ENCODE data around the gene OR13C4.
"Not testable (repeated sequence)": the region's sequence is repeated elsewhere in the genome, so short reads cannot be mapped to it uniquely, and the experiment has no call there.

OR13C4 gene

GRCh38 chr9:104527109-104527508, at the start of gene OR13C4:
Gene OR13C4 (minus strand): TSS chr9:104527209. CDS start chr9:104527209, 0 bp downstream.
- no peak for DNase-seq

GRCh38 chr9:104575456-104575855, 48.4 kb upstream of the OR13C4 start:
- DNase-seq: no peak

- no peak for DNase-seq
Measured at GRCh38 chr9:104572612-104573011, 45.6 kb upstream of the OR13C4 start.

GRCh38 chr9:104568868-104569267, 41.9 kb upstream of the OR13C4 start, which contains the start of gene OR13C8:
Gene OR13C8 (plus strand): TSS chr9:104569168. CDS start chr9:104569168, 0 bp downstream.
- no peak for DNase-seq

- no peak for DNase-seq
Measured at GRCh38 chr9:104564358-104564757, 37.3 kb upstream of the OR13C4 start.

GRCh38 chr9:104556830-104557634, 30.0 kb upstream of the OR13C4 start:
- no peak for DNase-seq

GRCh38 chr9:104555521-104555920, 28.5 kb upstream of the OR13C4 start:
- DNase-seq: no peak

- no peak for DNase-seq
Measured at GRCh38 chr9:104553261-104553660, 26.3 kb upstream of the OR13C4 start.

GRCh38 chr9:104544644-104545043, 17.6 kb upstream of the OR13C4 start:
- DNase-seq: no peak

- no peak for DNase-seq
Measured at GRCh38 chr9:104539275-104539674, 12.3 kb upstream of the OR13C4 start.

GRCh38 chr9:104536756-104537155, 9.7 kb upstream of the OR13C4 start, which contains the start of gene OR13C3:
Gene OR13C3 (minus strand): TSS chr9:104536856. CDS start chr9:104536723, 133 bp downstream.
- no peak for DNase-seq

GRCh38 chr9:104520241-104520640, 6.8 kb downstream of the OR13C4 start:
- DNase-seq: not testable (repeated sequence)

GRCh38 chr9:104514901-104515300, 12.1 kb downstream of the OR13C4 start:
- DNase-seq: no peak

- DNase-seq: no peak
Measured at GRCh38 chr9:104506565-104506964, 20.4 kb downstream of the OR13C4 start.

- DNase-seq: no peak
Measured at GRCh38 chr9:104503963-104504362, 23.0 kb downstream of the OR13C4 start, which contains the start of gene OR13F1. Gene OR13F1 (plus strand): TSS chr9:104504263. CDS start chr9:104504263, 0 bp downstream.

- DNase-seq: no peak
Measured at GRCh38 chr9:104503440-104503839, 23.6 kb downstream of the OR13C4 start.

GRCh38 chr9:104494808-104495207, 32.2 kb downstream of the OR13C4 start:
- DNase-seq: peak; percentile 58

- DNase-seq: no peak
Measured at GRCh38 chr9:104485014-104485413, 42.0 kb downstream of the OR13C4 start.

- no peak for DNase-seq
Measured at GRCh38 chr9:104482921-104483570, 44.0 kb downstream of the OR13C4 start.

Data from hematopoietic multipotent progenitor cell treated with erythropoietin and hydrocortisone succinate and interleukin-3 and kit ligand, for 4 days (in vitro differentiated cells).